ENCODE data around the gene HDAC9.
A peak's percentile ranks its signal among the peaks of the same experiment; 100 is the strongest.

The HDAC9 gene

GRCh38 chr7:18901982-18902421 is 406.5 kb downstream of the HDAC9 start:
- Histone ChIP-seq H3K27me3 (ENCODE audit: insufficient read depth, low read length) (no peaks in the 10 kb centered on the region), H3K9me3 (ENCODE audit: insufficient read depth, low read depth, low read length) (no peaks in the 10 kb centered on the region), H3K27ac (ENCODE audit: low read depth, low read length) (no peak overlapping the region), H3K9ac (ENCODE audit: low read depth, low read length) (no peak overlapping the region), H3K4me1 (ENCODE audit: insufficient read depth, low read length) (no peaks in the 10 kb centered on the region), H3K4me3 (ENCODE audit: low read length) (no peak overlapping the region), H3K36me3 (ENCODE audit: insufficient read depth, low read length) (no peaks in the 10 kb centered on the region)
- WGBS = 76% methylated on average over 1 of the region's 1 CpG

- Histone ChIP-seq H3K36me3 (ENCODE audit: insufficient read depth, low read length) (no peaks in the 10 kb centered on the region), H3K4me3 (ENCODE audit: low read length) (no peak overlapping the region), H3K9ac (ENCODE audit: low read depth, low read length) (no peak overlapping the region), H3K27me3 (ENCODE audit: insufficient read depth, low read length) (no peaks in the 10 kb centered on the region), H3K4me1 (ENCODE audit: insufficient read depth, low read length) (no peaks in the 10 kb centered on the region), H3K9me3 (ENCODE audit: insufficient read depth, low read depth, low read length) (no peaks in the 10 kb centered on the region), H3K27ac (ENCODE audit: low read depth, low read length) (no peak overlapping the region)
Observed at GRCh38 chr7:18902892-18903291, 407.3 kb downstream of the HDAC9 start.

- no peaks in the 10 kb centered on the region for H3K9me3 ChIP-seq (ENCODE audit: insufficient read depth, low read depth, low read length)
- H3K4me1 ChIP-seq (ENCODE audit: insufficient read depth, low read length) = no peaks in the 10 kb centered on the region
- no peaks in the 10 kb centered on the region for H3K36me3 ChIP-seq (ENCODE audit: insufficient read depth, low read length)
- 93% methylated on average over 4 of the region's 4 CpGs for WGBS
- no peak overlapping the region for H3K9ac ChIP-seq (ENCODE audit: low read depth, low read length)
- H3K27me3 ChIP-seq (ENCODE audit: insufficient read depth, low read length) = no peaks in the 10 kb centered on the region
- no peak overlapping the region for H3K4me3 ChIP-seq (ENCODE audit: low read length)
- H3K27ac ChIP-seq (ENCODE audit: low read depth, low read length) = no peak overlapping the region
Observed at GRCh38 chr7:18903695-18904094, 408.1 kb downstream of the HDAC9 start.

GRCh38 chr7:18905316-18905943 is 409.9 kb downstream of the HDAC9 start:
- Histone ChIP-seq H3K27me3 (ENCODE audit: insufficient read depth, low read length) (no peaks in the 10 kb centered on the region), H3K9me3 (ENCODE audit: insufficient read depth, low read depth, low read length) (no peaks in the 10 kb centered on the region), H3K4me1 (ENCODE audit: insufficient read depth, low read length) (peaks cover 3% of the 10 kb centered on the region; the same call in 1 of the 2 replicates), H3K27ac (ENCODE audit: low read depth, low read length) (no peak overlapping the region), H3K9ac (ENCODE audit: low read depth, low read length) (no peak overlapping the region), H3K4me3 (ENCODE audit: low read length) (no peak overlapping the region), H3K36me3 (ENCODE audit: insufficient read depth, low read length) (no peaks in the 10 kb centered on the region)
- 100% methylated on average over 2 of the region's 2 CpGs for WGBS

GRCh38 chr7:18906901-18907300 is 411.4 kb downstream of the HDAC9 start:
- Histone ChIP-seq H3K27ac (ENCODE audit: low read depth, low read length) (no peak overlapping the region), H3K4me1 (ENCODE audit: insufficient read depth, low read length) (peaks cover 8% of the 10 kb centered on the region; the same call in 1 of the 2 replicates), H3K9me3 (ENCODE audit: insufficient read depth, low read depth, low read length) (no peaks in the 10 kb centered on the region), H3K9ac (ENCODE audit: low read depth, low read length) (no peak overlapping the region), H3K36me3 (ENCODE audit: insufficient read depth, low read length) (no peaks in the 10 kb centered on the region), H3K27me3 (ENCODE audit: insufficient read depth, low read length) (no peaks in the 10 kb centered on the region), H3K4me3 (ENCODE audit: low read length) (no peak overlapping the region)
- 66% methylated on average over 2 of the region's 2 CpGs for WGBS

GRCh38 chr7:18913106-18913505 is 417.6 kb downstream of the HDAC9 start:
- Histone ChIP-seq H3K27ac (ENCODE audit: low read depth, low read length) (no peak overlapping the region), H3K36me3 (ENCODE audit: insufficient read depth, low read length) (no peaks in the 10 kb centered on the region), H3K27me3 (ENCODE audit: insufficient read depth, low read length) (no peaks in the 10 kb centered on the region), H3K9me3 (ENCODE audit: insufficient read depth, low read depth, low read length) (no peaks in the 10 kb centered on the region), H3K4me3 (ENCODE audit: low read length) (no peak overlapping the region), H3K9ac (ENCODE audit: low read depth, low read length) (no peak overlapping the region), H3K4me1 (ENCODE audit: insufficient read depth, low read length) (peaks cover 13% of the 10 kb centered on the region)
- WGBS = 93% methylated on average over 4 of the region's 4 CpGs

- WGBS = 85% methylated on average over 3 of the region's 3 CpGs
- H3K36me3 ChIP-seq (ENCODE audit: insufficient read depth, low read length) = no peaks in the 10 kb centered on the region
- H3K9me3 ChIP-seq (ENCODE audit: insufficient read depth, low read depth, low read length) = no peaks in the 10 kb centered on the region; the same call in 1 of the 2 replicates
- H3K27me3 ChIP-seq (ENCODE audit: insufficient read depth, low read length) = no peaks in the 10 kb centered on the region
- H3K4me3 ChIP-seq (ENCODE audit: low read length) = no peak overlapping the region
- H3K27ac ChIP-seq (ENCODE audit: low read depth, low read length) = no peak overlapping the region
- no peak overlapping the region for H3K9ac ChIP-seq (ENCODE audit: low read depth, low read length)
- peaks cover 6% of the 10 kb centered on the region; the same call in 1 of the 2 replicates for H3K4me1 ChIP-seq (ENCODE audit: insufficient read depth, low read length)
Observed at GRCh38 chr7:18916826-18917225, 421.3 kb downstream of the HDAC9 start.

- H3K27ac ChIP-seq (ENCODE audit: low read depth, low read length) = no peak overlapping the region
- H3K4me1 ChIP-seq (ENCODE audit: insufficient read depth, low read length) = no peaks in the 10 kb centered on the region
- no peaks in the 10 kb centered on the region for H3K27me3 ChIP-seq (ENCODE audit: insufficient read depth, low read length)
- 63% methylated on average over 2 of the region's 2 CpGs for WGBS
- H3K9me3 ChIP-seq (ENCODE audit: insufficient read depth, low read depth, low read length) = no peaks in the 10 kb centered on the region
- no peaks in the 10 kb centered on the region for H3K36me3 ChIP-seq (ENCODE audit: insufficient read depth, low read length)
- no peak overlapping the region for H3K9ac ChIP-seq (ENCODE audit: low read depth, low read length)
- H3K4me3 ChIP-seq (ENCODE audit: low read length) = no peak overlapping the region
Observed at GRCh38 chr7:18927134-18927533, 431.6 kb downstream of the HDAC9 start.

- no peaks in the 10 kb centered on the region for H3K27me3 ChIP-seq (ENCODE audit: insufficient read depth, low read length)
- H3K27ac ChIP-seq (ENCODE audit: low read depth, low read length) = no peak overlapping the region
- no peaks in the 10 kb centered on the region for H3K9me3 ChIP-seq (ENCODE audit: insufficient read depth, low read depth, low read length)
- no peak overlapping the region for H3K4me3 ChIP-seq (ENCODE audit: low read length)
- H3K36me3 ChIP-seq (ENCODE audit: insufficient read depth, low read length) = no peaks in the 10 kb centered on the region
- H3K4me1 ChIP-seq (ENCODE audit: insufficient read depth, low read length) = peaks cover 21% of the 10 kb centered on the region
- H3K9ac ChIP-seq (ENCODE audit: low read depth, low read length) = no peak overlapping the region
Observed at GRCh38 chr7:18936265-18936664, 440.7 kb downstream of the HDAC9 start.

GRCh38 chr7:18939771-18940592 is 444.4 kb downstream of the HDAC9 start:
- WGBS = 63% methylated on average over 1 of the region's 2 CpGs
- Histone ChIP-seq H3K9me3 (ENCODE audit: insufficient read depth, low read depth, low read length) (no peaks in the 10 kb centered on the region), H3K27me3 (ENCODE audit: insufficient read depth, low read length) (no peaks in the 10 kb centered on the region), H3K27ac (ENCODE audit: low read depth, low read length) (peak overlapping the region; percentile 78), H3K4me1 (ENCODE audit: insufficient read depth, low read length) (peaks cover 30% of the 10 kb centered on the region), H3K4me3 (ENCODE audit: low read length) (no peak overlapping the region), H3K9ac (ENCODE audit: low read depth, low read length) (no peak overlapping the region), H3K36me3 (ENCODE audit: insufficient read depth, low read length) (no peaks in the 10 kb centered on the region)

- Histone ChIP-seq H3K36me3 (ENCODE audit: insufficient read depth, low read length) (no peaks in the 10 kb centered on the region), H3K27ac (ENCODE audit: low read depth, low read length) (peak overlapping the region; percentile 78), H3K4me3 (ENCODE audit: low read length) (no peak overlapping the region), H3K9ac (ENCODE audit: low read depth, low read length) (no peak overlapping the region), H3K4me1 (ENCODE audit: insufficient read depth, low read length) (peaks cover 30% of the 10 kb centered on the region), H3K27me3 (ENCODE audit: insufficient read depth, low read length) (no peaks in the 10 kb centered on the region), H3K9me3 (ENCODE audit: insufficient read depth, low read depth, low read length) (no peaks in the 10 kb centered on the region)
- WGBS = 6% methylated on average over 2 of the region's 2 CpGs
Observed at GRCh38 chr7:18940593-18941134, 445.1 kb downstream of the HDAC9 start.

Measured in HUES64 (cell line).